Peyer's patch (tissue), 4 donors: ENCODE measurements around the gene SH3TC1. TPM values are rescaled to one million over a fixed set of nuclear protein-coding genes. Genes with fewer than 3 reads are reported as not detected.

ENCODE experiments used
- DNase-seq, 3 donors: peaks; one replicate each; pipeline ENCODE4 v3.0.0-alpha.2; 2017 to 2019
- H3K27ac ChIP-seq, 4 donors: fragments of 200-600 bp; sonication (generic); one replicate each; pipeline ENCODE4 v1.5.1; 2016 to 2019
- H3K27me3 ChIP-seq, 2 donors: fragments of 200-600 bp; sonication (generic); one replicate each; pipeline ENCODE4 v1.5.1; 2019
- H3K36me3 ChIP-seq, 3 donors: fragments of 200-600 bp; sonication (generic); one replicate each; pipeline ENCODE4 v1.5.1; 2016 to 2019
- H3K4me1 ChIP-seq, 4 donors: fragments of 200-600 bp; sonication (generic); one replicate each; pipeline ENCODE4 v1.5.1; 2016 to 2019
- H3K4me3 ChIP-seq, 4 donors: fragments of 200-600 bp; sonication (generic); 1 replicate in 3 of 4; 2 replicates in 1 of 4; pipeline ENCODE4 v1.5.1; 2016 to 2019; ENCODE audit warnings: mild to moderate bottlenecking in 1 of 4
- H3K9me3 ChIP-seq, 4 donors: fragments of 200-600 bp; sonication (generic); one replicate each; pipeline ENCODE4 v1.5.1; 2016 to 2019; ENCODE audit warnings: mild to moderate bottlenecking in 1 of 4
- POLR2A ChIP-seq, 2 donors: fragments of 450-650 bp; IDR thresholded peaks; one replicate each; pipeline ENCODE4 v1.5.1; 2017; ENCODE audit warnings: antibody characterized with exemption in 2 of 2, mild to moderate bottlenecking in 2 of 2, moderate library complexity in 2 of 2
- total RNA-seq, 4 donors: library from RNA; depleted of rRNA; stranded (reverse); fragments of >200 nt; gene quantifications; one replicate each; pipeline ENCODE4 v1.1.0, GENCODE V29; 2016
- TF ChIP-seq, protein P1 (sequence below), 6 experiments: fragments of 450-650 bp in 4 of 6; fragments of 200-600 bp in 2 of 6; sonication (generic) in 1 of 6; IDR thresholded peaks; one replicate each; pipeline ENCODE4 v1.5.1; 2017 to 2019; ENCODE audit warnings: antibody characterized with exemption in 6 of 6, mild to moderate bottlenecking in 3 of 6, moderate library complexity in 1 of 6

Gene SH3TC1
- total RNA-seq, 4 donors from 2014 or later: 4.2 to 88.3 (median 11.8) TPM

DNA sequence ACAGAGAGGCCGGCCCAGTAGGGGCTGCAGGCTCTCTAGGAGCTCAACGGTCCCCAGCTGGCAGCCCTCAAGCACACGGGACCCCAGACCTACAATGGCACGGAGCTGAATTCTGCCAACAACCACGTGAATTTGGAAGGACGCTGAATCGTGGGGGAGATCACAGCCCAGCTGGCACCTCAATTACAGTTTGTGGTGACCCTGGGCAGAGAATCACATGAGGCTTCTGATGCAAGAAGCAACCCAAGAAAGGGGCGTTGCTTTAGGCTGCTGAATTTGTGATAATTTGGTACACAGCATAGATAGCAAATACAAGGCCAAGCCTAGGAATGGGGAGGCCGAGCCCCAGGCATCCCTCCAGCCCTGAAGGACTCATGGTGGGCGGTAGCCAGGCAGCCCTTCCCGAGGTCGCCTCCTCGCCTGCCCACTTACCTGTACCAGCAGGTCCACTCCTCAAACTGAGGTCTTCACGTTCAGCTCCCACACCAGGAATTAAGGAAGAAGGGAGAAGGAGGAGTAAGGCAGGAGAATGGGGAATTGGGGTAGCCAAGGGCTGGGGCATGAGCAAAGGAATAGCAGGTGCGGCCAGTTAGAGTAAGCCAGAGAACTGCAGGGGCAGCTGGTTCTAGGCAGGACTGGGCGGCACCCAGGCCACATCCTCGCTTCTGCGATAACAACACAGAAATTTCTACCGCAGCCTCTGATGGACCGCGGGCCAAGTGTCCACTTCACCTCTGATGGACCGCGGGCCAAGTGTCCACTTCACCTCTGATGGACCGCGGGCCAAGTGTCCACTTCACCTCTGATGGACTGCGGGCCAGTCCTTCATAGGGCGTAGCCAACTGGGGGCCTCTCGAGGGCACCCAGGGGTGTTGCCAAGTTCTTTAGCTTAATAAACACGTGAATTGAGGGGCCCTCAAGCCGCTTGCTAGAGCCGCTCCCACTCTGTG is 47.1 kb downstream of the SH3TC1 start:
- Histone ChIP-seq H3K9me3 (no peaks in the 10 kb centered on the region), H3K27me3 (no peaks in the 10 kb centered on the region), H3K36me3 (no peaks in the 10 kb centered on the region), H3K4me1 (peaks cover 0 to 6% (median 0%) of the 10 kb centered on the region in 4 donors), H3K4me3 (no peak overlapping the region), H3K27ac (peak overlapping the region in 1 of 4 donors; percentile 64)
- TF ChIP-seq POLR2A (IDR thresholded peaks at IDR 0.05): no peak
- TF ChIP-seq, protein P1, sequence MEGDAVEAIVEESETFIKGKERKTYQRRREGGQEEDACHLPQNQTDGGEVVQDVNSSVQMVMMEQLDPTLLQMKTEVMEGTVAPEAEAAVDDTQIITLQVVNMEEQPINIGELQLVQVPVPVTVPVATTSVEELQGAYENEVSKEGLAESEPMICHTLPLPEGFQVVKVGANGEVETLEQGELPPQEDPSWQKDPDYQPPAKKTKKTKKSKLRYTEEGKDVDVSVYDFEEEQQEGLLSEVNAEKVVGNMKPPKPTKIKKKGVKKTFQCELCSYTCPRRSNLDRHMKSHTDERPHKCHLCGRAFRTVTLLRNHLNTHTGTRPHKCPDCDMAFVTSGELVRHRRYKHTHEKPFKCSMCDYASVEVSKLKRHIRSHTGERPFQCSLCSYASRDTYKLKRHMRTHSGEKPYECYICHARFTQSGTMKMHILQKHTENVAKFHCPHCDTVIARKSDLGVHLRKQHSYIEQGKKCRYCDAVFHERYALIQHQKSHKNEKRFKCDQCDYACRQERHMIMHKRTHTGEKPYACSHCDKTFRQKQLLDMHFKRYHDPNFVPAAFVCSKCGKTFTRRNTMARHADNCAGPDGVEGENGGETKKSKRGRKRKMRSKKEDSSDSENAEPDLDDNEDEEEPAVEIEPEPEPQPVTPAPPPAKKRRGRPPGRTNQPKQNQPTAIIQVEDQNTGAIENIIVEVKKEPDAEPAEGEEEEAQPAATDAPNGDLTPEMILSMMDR (IDR thresholded peaks at IDR 0.05): no peak
- no peak for DNase-seq

DNA sequence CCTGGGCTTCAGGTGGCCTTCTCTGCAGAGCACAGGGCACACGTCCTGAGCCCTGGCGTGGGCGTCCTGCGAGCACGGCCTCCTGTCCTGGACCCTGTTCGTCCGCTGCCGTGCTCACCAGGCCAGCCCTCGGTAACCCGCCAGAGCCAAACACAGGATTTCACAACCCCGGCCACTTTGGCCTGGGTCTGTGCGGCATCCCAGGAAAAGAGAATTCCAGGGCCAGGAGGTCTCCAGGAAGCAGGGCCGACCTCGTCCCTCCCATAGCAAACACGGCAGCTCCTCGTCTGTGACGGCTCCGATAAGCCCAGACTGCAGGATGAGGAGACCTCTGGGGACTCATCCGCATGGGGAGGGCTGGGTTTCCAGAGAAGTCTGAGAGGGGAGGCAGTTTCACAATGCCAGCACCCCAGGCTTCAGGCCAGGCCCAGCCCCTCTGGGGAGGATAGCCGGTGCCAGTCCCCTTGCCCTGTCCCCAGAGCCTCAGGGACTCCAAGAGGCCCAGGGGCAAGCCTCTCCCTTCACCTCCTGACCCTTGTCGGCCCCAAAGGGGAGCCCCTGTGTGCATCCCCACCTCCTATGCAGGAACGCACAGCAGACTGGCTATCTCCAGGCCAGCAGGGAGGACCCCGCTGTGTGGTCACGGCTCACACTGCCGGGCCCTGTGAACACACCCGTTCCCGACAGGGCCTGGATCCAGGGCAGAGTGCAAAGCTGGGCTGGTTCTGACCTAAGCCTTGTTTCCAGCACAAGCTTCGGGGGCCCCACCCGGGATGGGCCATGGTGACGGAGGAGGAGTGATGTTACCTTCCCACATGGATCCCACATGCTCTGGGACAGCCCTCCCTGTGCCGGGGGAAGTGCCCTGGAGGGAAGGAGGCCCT is 48.2 kb downstream of the SH3TC1 start:
- Histone ChIP-seq H3K9me3 (no peaks in the 10 kb centered on the region), H3K4me1 (peaks cover 0 to 3% (median 0%) of the 10 kb centered on the region in 4 donors), H3K27me3 (no peaks in the 10 kb centered on the region), H3K4me3 (no peak overlapping the region), H3K36me3 (no peaks in the 10 kb centered on the region), H3K27ac (peak overlapping the region in 2 of 4 donors; percentile 49 to 64)
- peak in 1 of 3 donors; percentile 63 for DNase-seq
- no peak for TF ChIP-seq POLR2A (IDR thresholded peaks at IDR 0.05)
- TF ChIP-seq, protein P1 (IDR thresholded peaks at IDR 0.05): no peak

DNA sequence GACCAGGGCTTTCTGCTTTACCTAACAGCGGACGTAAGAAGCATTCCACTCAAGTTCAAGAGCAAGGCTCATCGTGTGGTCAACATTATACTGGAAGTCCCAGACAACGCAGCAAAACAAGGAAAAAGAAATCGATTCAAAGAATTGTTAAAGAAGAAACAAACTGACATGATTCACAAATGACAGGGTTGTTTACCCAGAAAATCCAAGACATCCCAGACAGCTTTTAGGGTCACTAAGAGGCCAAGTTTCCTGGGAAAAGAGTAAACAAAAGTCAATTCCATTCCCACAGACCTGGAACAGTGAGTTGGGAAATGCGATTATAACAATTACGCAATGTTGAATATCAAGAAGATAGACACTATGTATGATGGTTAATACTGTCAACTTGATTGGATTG is 49.0 kb downstream of the SH3TC1 start:
- no peaks in the 10 kb centered on the region for H3K36me3 ChIP-seq
- TF ChIP-seq, protein P1 (IDR thresholded peaks at IDR 0.05): no peak
- TF ChIP-seq POLR2A (IDR thresholded peaks at IDR 0.05): no peak
- H3K27me3 ChIP-seq: no peaks in the 10 kb centered on the region
- DNase-seq: no peak
- H3K9me3 ChIP-seq: no peaks in the 10 kb centered on the region
- H3K4me1 ChIP-seq: no peaks in the 10 kb centered on the region
- H3K27ac ChIP-seq: peak overlapping the region in 2 of 4 donors; percentile 49 to 64
- H3K4me3 ChIP-seq: no peak overlapping the region

DNA sequence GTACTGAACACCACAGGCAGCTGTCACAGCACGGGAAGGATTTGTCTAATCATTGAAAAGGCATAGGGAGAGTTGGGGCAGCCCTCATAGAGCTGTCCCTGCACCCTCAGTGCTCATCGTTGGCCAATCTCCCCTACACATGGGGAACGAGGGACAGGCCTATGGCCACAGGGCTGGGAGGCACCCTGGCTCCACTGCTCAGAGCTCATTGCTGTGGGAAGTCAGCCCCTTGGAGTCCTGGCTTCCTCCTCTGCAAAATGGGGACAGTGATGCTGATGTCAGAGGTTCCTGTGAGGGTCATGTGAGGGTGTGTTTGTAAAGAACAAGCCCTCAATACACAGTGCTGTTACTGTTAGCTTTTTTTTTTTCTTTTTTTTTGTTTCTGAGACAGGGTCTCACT is 51.1 kb downstream of the SH3TC1 start:
- Histone ChIP-seq H3K4me1 (no peaks in the 10 kb centered on the region), H3K27me3 (no peaks in the 10 kb centered on the region), H3K4me3 (no peak overlapping the region), H3K36me3 (no peaks in the 10 kb centered on the region), H3K9me3 (no peaks in the 10 kb centered on the region), H3K27ac (no peak overlapping the region)
- DNase-seq: no peak
- no peak for TF ChIP-seq POLR2A (IDR thresholded peaks at IDR 0.05)

DNA sequence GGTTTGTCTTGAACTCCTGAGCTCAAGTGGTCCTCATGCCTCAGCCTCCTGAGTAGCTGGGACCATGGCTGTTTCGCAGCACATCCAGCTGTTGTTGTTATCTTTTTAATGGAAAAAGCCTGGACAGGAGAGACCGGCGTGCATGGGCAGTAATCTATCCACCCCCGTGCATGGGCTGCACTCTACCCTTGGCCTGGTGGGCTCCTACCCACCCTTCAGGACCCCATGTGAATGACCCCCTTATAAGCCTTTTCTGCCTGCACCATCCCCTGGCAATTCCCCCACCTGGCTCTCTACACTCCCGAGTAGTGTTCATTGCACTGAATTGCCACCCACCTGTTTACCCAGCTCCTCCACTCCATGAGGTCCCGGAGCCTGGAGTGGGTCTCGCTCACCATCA is 51.5 kb downstream of the SH3TC1 start:
- Histone ChIP-seq H3K36me3 (no peaks in the 10 kb centered on the region), H3K9me3 (no peaks in the 10 kb centered on the region), H3K27ac (no peak overlapping the region), H3K27me3 (no peaks in the 10 kb centered on the region), H3K4me1 (no peaks in the 10 kb centered on the region), H3K4me3 (no peak overlapping the region)
- DNase-seq: no peak
- TF ChIP-seq POLR2A (IDR thresholded peaks at IDR 0.05): no peak
- TF ChIP-seq, protein P1 (IDR thresholded peaks at IDR 0.05): no peak
